Stimulated activated CD4-positive, alpha-beta T cell treated with anti-CD3 and anti-CD28 coated beads, Interleukin-4, amount 100 ng/mL, for 48 hours (primary cell): ENCODE results near the gene MAGI2.

Source experiments
- DNase-seq, 2 donors: peaks; one replicate each; pipeline ENCODE4 v3.0.0-alpha.2; 2020; ENCODE audit warnings: low read depth in 2 of 2

The MAGI2 gene

DNA sequence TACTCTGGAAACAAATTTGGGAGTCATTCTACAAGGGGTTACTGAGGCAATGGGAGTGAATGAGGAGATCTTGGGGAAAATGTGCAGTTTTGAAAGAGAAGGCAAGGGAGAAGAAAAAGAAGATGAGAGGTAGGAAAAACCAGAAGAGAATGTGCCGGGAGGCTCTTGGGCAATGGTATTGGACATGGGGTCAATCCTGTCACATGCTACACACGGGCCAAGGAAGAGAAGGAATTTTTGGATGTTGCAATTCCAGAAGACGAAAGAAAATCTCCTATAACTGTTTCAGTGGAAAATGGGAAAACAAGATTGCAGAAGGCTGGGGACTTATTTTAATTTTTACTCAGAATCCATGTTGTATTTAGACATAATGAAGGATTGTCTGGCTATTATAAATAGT is 1039.9 kb downstream of the MAGI2 start:
- no peak for DNase-seq

DNA sequence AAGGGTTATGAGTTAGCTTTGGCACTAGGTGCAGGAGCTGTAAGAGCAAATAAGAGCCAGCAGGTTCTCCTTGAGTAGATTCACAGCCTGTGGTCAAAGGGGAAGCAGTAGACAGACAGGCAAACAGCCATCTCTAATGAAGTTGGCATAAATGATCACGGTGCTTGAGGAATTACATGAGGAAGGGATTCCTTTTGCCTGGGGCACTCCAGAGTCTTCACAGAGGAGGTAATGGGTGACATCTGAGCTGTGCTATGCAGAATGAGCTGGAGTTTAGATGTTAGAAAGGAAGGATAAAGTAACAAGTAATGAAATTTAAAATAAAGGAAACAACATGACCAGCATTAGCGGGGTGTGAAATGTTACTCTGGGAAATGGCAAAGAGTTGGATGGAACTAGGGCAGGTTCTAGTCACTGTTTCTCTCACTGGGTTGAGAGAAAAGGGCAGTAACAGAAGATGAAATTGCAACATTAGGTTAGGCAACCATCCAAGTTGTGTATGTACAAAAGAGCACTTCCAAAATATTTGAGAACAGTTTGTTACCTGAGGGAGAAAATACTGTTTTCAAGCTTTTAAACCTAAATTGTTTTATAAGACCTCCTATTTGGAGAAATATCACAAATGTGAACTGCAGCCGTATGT is 1041.1 kb downstream of the MAGI2 start:
- no peak for DNase-seq

DNA sequence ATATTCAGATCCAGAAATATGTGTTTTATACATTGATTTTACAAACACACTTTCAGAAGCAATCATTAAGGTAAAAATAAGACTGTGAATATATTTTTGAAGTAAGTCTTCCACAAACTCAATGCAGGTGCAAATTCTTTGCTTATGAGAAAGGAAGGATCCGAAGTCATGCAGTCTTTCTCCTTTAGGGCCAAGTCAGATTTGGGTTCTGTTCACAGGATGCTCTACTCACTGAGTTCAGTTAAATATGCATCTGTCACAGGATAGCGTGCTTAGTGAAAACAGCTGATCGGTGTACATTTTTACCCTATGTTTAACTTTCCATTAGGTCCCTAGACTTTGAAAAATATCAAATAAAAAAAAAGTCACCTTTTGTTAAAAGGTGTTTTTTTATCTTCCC is 1046.4 kb downstream of the MAGI2 start:
- DNase-seq, result no peak

DNA sequence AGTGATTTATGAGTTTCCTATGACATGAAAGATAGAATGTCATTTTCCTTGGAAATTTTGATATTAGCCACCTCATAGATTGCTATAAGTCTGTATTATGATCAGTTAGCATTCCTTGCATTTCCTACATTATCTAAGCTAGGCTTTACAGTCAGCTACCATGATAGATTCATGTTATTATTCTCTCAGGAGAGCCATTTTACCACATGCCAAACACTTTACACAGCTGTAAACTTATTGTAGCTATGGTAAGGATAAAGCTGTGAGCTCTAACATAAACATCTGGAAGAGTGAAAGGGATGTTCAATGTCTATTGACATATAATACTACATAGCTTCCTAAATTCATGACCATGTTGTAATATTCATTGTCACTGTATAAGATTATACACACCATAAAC is 1046.9 kb downstream of the MAGI2 start:
- no peak for DNase-seq

DNA sequence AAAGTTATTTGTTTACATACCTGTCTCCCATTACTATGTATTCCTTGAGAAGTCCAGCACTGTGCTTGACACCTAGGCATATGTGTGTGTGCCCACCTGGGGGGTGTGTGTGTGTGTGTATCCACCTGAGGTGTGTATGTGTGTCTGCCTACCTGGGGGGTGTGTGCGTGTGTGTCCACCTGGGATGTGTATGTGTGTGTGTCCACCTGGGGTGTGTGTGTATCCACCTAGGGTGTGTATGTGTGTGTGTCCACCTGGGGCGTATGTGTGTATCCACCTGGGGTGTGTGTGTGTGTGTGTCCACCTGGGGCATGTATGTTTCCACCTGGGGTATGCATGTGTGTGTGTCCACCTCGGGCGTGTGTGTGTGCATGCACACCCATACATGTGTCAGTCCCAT is 1051.4 kb downstream of the MAGI2 start:
- no peak for DNase-seq

DNA sequence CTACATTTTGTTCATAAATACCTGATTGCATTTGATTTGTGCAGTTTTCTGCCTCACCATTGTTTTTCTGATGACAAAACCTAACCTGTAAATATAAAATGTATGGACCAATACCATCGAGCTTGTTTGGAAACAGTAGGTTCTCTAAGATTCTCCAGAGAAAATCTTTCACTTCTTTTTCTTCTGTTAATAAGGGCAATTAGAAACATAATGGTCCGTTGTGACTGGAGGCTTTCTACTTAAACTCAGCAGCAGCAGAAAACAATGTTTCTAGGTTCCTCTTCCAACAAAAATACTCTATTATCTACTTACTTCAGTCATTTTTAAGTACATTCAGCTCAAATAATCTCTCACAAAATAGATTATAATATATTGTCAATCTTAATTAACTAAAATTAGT is 1053.4 kb downstream of the MAGI2 start:
- no peak for DNase-seq

DNA sequence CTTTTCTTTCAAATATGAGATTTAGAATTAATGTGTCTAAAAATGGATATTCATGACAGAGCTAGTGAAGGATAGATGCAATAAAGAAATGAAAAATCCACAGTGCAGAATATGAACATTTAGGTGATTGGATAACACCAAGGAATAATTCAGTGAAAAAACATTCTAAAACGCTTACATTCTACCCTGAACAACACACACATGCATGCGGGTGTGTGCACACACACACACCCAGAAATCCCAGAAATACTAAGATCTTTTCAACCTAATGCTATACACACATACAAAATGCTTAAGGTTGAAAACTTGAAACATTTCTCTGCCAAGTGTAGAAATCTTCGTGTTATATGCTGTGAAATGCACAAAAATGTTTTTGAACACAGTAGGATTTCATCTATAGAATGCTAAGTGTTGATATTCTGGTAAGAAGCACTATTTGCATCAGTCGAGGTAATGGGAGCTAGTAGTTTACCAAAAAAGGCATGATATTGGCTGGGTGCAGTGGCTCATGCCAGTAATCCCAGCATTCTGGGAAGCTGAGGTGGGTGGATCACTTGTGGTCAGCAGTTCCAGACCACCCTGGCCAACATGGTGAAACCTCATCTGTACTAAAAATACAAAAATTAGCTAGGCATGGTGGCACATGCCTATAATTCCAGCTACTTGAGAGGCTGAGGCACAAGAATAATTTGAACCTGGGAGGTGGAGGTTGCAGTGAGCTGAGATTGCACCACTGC is 1054.3 kb downstream of the MAGI2 start:
- no peak for DNase-seq

DNA sequence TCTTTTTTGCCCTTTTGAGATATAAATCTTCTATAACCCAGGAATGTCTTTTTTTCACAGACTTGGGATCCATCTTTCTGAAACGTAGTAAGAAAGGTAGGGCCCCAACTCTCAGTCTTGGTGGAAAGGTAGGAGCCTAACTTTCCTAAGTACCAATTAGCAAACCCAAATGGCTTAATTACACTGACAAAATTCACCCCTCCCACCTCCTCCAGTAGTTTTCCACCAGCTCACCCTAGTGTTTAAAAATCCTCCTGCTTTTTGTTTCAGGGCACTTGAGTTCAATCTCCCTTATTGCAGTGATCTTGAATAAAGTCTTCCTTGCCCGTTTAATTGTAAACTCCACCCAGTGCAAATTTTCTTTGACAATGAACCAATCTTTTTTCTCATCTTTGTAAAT is 1054.9 kb downstream of the MAGI2 start:
- no peak for DNase-seq

DNA sequence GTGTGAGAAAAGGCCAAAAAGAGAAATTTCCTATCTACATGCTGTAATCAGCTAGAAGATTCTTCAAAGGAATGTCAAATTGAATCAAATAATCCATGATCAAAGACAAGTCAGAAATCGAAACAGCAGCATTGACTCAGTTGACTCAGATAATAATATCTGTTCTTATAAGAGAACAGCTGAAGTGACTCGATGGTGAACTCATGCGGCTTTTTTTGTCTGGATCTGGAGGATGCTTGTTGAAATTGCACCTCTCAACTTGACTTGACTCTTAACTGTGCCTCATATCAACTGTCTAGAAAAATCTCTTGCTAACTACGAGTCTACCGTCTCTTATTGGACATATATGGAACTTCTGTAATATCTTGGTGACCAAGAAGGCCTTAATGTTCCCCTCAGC is 1055.4 kb downstream of the MAGI2 start:
- no peak for DNase-seq

DNA sequence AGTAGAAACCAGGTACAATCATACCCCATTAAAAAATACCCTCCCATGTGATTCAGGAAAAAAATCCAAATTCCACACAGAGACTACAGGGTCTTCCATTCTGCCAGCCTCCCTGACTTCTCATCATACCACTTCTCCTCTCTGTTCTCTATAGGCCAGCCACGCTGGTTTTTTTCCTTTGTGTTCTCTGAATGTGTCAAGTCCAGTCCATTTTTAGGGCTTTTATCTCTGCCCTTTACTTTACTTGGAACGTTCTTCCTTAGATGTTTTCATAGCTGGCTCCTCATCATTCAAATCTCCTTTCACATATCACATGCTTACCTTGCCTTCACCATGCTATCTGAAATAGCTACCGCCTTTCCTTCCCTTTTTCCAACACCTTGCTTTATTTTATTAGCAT is 1057.3 kb downstream of the MAGI2 start:
- DNase-seq, result no peak

DNA sequence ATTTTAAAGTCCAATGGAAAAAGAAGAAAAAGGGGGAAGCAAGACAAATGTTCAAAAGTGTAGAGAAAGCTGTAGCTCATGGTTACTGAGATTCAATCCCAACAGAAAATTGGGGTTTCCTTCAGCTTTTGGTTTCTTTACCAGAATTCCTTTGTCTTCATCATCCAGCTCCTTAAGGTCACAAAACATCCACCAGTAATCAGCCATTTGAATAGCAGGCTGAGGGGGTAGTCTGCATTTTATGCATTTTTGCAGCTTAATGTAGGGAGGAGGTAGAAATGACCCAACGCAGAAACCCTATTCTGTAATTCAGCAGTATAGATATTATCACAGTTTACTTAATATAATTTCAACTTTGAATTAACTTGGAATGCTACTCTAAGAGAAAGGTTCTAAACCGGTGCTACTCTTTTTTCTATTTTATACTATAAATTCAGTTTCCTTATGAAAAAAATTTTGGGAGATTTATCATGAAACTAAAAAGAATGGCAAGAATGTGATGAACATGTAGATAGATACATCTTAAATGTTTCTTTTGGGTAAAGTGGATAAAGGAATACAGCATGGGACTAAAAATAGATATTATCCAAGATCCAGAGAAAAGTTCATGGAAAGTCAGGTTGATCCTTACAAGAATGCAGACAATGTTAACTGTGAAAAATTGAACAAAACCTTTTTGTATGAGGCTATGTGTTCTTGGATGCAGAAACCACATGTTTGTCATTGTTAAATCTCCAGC is 1058.0 kb downstream of the MAGI2 start:
- no peak for DNase-seq

DNA sequence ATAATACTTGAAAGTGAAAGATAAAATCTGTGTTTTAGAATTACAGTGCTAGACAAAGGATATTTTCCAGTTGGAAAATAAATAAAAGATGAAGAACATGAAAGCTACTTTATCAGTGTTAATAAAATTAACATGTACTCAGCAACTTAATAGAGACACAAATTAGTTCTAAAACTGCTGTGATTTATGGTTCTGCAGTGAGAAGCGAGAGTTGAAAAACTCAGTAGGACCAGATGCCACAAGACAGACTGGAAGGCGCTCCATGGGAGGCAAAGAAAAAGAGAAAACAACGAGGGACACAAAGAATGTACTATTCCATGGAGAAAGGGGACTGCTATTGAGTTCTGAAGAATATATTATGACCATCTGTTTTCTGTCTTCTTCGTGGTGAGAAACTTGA is 1064.4 kb downstream of the MAGI2 start:
- DNase-seq, result no peak

DNA sequence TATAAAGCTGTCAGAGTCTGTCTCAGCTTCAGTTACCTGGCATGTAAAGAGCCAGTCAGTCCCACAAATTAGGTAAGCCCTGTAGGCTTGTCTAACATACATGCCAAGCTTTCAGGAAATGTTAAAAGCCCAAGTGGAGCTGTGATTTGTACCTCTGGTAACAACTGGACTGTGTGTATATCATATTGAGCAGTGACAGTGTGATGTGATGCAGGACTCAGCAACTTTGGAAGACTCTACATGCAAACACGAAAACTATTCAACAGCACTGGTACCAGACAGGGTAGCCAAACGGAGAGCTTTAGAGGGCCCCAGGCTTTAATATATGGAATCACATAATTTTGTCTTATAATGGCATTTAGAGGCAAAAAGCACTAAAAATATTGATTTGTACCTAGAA is 1066.9 kb downstream of the MAGI2 start:
- no peak for DNase-seq

DNA sequence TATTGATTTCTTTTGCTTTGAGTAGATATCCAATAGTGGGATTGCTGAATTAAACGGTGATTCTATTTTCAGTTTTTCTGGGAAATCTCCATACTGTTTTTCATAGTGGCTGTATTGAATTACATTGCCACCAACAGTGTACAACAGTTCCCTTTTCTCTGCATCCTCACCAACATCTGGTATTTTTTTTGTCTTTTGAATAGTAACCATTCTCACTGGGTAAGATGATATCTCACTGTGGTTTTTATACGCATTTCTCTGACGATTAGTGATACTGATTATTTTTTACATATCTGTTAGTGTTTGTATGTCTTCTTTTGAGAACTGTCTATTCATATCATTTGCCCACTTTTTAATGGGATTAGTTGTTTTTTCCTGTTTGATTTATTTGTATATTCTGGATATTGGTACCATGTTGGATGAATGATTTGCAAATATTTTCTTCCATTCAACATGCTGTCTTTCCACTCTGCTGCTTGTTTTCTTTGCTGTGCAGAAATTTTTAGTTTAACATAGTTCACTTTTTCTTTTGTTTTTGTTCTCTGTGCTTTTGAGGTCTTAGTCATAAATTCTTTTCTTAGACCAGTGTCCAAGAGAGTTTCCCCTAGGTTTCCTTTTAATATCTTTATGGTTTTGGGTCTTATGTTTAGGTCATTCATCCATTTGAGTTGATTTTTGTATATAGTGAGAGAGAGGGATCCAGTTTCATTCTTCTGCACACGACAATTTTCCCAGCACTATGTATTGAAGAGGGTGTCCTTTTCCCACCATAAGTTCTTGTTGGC is 1070.2 kb downstream of the MAGI2 start:
- no peak for DNase-seq

DNA sequence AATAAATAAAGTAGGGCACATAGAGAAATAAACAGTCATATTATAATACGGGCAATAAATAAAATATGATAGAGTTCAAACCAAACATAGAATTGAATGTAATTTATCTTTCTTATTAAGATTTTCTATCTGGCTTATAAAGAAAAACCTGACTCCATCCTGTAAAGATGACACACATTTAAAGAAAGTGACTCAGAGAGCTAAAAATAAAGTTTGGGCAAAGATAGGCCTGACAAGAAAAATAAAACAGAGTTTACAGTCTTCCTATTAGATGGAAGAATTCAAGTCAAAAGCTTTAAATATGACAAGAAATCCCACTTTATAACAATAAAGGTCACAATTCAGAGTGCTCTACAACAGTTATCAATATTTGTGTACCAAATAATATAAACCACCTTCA is 1074.3 kb downstream of the MAGI2 start:
- DNase-seq, result no peak

DNA sequence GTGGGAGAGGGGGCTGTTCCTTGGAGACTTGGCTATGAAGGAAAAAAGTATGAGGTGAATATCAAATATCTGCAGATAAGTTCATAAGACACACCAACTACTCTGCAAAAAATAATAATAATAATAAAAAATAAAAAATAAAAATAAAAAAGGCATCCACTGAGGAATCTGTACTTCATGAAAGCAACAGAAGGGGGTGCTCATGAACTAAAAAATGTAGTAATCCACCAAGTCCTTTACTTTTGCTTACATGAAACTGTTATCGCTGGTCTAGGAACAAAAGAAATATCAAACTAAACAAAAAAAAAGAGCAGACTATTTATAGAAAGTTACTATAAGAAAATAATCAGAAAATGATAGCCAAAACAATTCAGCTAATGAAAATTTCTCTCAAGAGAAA is 1075.9 kb downstream of the MAGI2 start:
- no peak for DNase-seq

DNA sequence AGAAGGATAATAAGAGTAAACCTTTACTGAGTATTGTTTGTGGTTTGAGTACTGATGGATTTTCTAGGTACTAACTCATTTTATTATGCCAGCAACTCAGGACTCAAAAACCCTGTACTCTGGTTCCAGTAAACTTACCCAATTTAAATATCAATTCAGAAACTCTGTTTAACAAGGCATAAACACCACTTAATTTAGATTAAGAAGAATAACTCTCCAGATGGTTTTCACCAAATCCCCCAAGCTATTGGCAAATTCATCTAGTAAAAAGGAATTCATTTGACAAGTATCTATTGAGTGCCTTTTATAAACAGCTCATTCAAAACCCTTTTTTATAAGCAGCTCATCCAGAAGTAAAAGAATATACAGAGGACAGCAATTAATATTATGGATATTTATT is 1082.5 kb downstream of the MAGI2 start:
- DNase-seq, result no peak

DNA sequence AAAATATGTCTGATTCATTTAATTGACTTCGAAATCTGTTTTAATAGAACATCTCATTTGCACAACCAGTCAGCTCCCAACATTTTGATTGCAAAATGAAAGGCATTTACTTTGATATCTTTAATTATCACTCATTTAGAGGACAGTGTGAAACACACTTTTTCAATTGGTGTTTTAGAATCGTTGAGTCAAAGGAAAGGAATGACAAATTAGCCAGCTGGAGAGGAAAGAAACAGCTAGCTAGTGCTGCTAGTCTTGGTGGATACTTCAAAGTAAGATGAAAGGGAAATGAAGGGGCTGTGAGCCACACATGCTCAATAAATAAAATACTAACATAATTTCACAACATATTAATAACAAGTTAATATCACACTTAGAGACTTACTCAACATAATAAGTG is 1084.7 kb downstream of the MAGI2 start:
- DNase-seq, result no peak

DNA sequence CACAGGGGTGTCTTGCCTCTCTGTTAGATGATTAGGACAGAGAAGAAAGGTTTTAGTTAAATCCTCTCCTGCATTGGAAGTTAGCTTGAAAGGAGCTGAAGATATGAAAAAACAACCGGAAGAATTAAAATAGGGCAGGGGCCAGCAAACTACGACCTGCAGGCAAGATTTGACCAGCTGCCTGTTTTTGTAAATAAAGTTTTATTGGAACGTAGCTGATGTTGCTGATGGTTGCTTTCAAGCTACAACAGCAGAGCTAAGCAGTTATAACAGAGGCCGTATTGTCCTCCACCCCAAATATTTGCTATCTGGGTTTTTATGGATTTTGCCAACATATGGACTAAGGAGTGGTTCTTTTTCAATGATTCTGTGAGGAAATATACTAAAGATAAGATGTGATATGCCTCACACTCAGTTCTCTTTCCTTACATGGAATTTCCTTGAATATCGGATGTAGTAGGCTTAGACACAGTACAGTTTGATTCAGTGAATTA is 1086.1 kb downstream of the MAGI2 start:
- no peak for DNase-seq

DNA sequence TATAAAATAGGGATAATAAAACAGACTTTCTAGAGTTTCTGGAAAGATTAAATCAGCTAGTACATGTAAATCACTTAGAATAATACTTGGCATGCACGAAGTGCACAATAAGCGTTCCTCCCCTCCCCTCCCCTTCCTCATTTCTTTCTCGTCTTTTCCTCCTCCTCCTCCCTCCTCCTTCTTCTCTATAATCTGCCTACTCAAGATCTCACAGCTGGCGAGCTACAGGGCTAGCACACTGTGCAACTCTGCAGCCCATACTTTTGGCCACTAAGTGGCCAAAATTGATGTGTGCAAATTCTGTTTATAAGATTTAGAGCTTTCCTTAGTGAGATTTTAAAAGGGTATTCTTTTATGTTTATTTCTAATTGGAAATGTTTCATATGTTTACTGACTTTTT is 1089.6 kb downstream of the MAGI2 start:
- DNase-seq, result no peak

DNA sequence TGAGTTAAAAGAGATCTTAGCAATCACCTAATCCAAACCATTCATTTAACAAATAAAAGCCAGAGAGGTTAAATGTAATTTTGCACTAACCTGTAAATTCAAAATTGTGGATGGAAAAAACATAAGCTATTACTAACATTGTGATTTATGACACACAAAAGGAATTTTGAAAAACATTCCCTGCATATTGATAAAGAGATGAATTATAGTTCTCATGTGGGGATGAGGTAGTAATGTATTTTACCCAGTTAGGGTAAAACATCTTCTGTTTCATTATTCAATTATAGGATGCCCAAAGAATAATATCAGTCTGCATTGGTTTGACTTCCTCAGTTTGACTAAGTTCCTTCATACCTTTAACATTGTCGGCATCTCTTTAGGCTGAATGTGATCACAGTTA is 1093.6 kb downstream of the MAGI2 start:
- no peak for DNase-seq

DNA sequence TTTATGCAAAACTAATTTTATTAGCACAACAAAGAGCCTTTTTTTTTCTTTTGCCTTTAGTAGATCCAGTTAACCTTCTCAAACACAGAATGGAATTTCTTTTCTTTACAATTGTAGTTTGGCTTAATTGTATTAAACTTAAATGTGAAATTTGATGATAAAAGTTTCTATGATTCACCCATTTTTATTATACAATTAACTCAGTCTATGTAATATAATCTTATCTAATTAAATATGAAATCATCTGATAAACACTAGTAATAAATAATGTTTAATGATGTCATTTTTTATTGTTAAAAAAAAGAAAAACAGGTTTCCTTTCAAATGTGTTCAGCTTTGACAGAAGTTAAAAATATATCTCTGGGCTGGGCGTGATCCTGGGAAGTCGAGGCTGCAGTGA is 1095.8 kb downstream of the MAGI2 start:
- no peak for DNase-seq
